NCI-H345 treated with DMSO at 0.1 percent for 48 hours (cell line): Measurements from ENCODE around the gene ARHGAP27.

Experiments used
- DNase-seq: peaks from one replicate; lab custom pipeline; 2025; ENCODE audit not compliant: unreplicated experiment; lab: John Stamatoyannopoulos, UW

Gene ARHGAP27

GRCh38 chr17:45410144-45411091 lies 22.3 kb downstream of the ARHGAP27 start:
- no peak for DNase-seq

GRCh38 chr17:45409659-45410076 lies 23.0 kb downstream of the ARHGAP27 start:
- DNase-seq: no peak

- DNase-seq: no peak
Measured at GRCh38 chr17:45408611-45409421, 23.9 kb downstream of the ARHGAP27 start.

GRCh38 chr17:45406107-45406506 lies 26.6 kb downstream of the ARHGAP27 start:
- no peak for DNase-seq

GRCh38 chr17:45405250-45406086 lies 27.2 kb downstream of the ARHGAP27 start:
- no peak for DNase-seq

GRCh38 chr17:45404870-45405249 lies 27.8 kb downstream of the ARHGAP27 start:
- DNase-seq: no peak

GRCh38 chr17:45403906-45404490 lies 28.7 kb downstream of the ARHGAP27 start:
- DNase-seq: no peak

GRCh38 chr17:45402916-45403315 lies 29.8 kb downstream of the ARHGAP27 start:
- no peak for DNase-seq

GRCh38 chr17:45398800-45399199 lies 33.9 kb downstream of the ARHGAP27 start:
- DNase-seq: no peak

GRCh38 chr17:45397796-45398195 lies 34.9 kb downstream of the ARHGAP27 start:
- DNase-seq: no peak

GRCh38 chr17:45396496-45397205 lies 36.0 kb downstream of the ARHGAP27 start:
- no peak for DNase-seq

- DNase-seq: no peak
Measured at GRCh38 chr17:45395569-45396415, 36.9 kb downstream of the ARHGAP27 start.

GRCh38 chr17:45394913-45395568 lies 37.6 kb downstream of the ARHGAP27 start:
- DNase-seq: peak; percentile 51

- no peak for DNase-seq
Measured at GRCh38 chr17:45394564-45394912, 38.1 kb downstream of the ARHGAP27 start.

GRCh38 chr17:45394091-45394490 lies 38.6 kb downstream of the ARHGAP27 start:
- DNase-seq: no peak

GRCh38 chr17:45393411-45393810 lies 39.3 kb downstream of the ARHGAP27 start:
- no peak for DNase-seq

- no peak for DNase-seq
Measured at GRCh38 chr17:45391918-45392317, 40.8 kb downstream of the ARHGAP27 start.

GRCh38 chr17:45391291-45391690 lies 41.4 kb downstream of the ARHGAP27 start:
- no peak for DNase-seq

- DNase-seq: no peak
Measured at GRCh38 chr17:45389354-45389753, 43.3 kb downstream of the ARHGAP27 start.
